Bronchial epithelial cell (primary cell): ENCODE data around the gene CREBBP. TPM values are rescaled to one million over a fixed set of nuclear protein-coding genes. Genes with fewer than 3 reads are reported as not detected.
"Not testable (repeated sequence)": the region's sequence is repeated elsewhere in the genome, so short reads cannot be mapped to it uniquely, and the experiment has no call there.

Experiments
- DNase-seq: peaks from one replicate; pipeline ENCODE4 v3.0.0-alpha.2; 2010; ENCODE audit warnings: low read depth
- FAIRE-seq: peaks from 2 replicates; lab custom pipeline; 2011; peaks lifted over from hg19 to GRCh38; lab: Jason Lieb, UNC
- H3K27me3 ChIP-seq: 2 replicates; pipeline ENCODE4 v1.5.1; 2011; ENCODE audit warnings: low read length; ENCODE audit not compliant: control insufficient read depth, insufficient read depth
- H3K36me3 ChIP-seq: 2 replicates; pipeline ENCODE4 v1.5.1; 2011; ENCODE audit warnings: low read length; ENCODE audit not compliant: control insufficient read depth, insufficient read depth
- H3K4me3 ChIP-seq: 2 replicates; pipeline ENCODE4 v1.5.1; 2011; ENCODE audit warnings: mild to moderate bottlenecking, low read depth, low read length, control low read depth
- CTCF ChIP-seq: IDR thresholded peaks from 2 replicates; pipeline ENCODE4 v1.5.1; 2011; ENCODE audit warnings: mild to moderate bottlenecking, moderate library complexity, low read length, control low read depth, inconsistent platforms; ENCODE audit not compliant: insufficient read depth, severe bottlenecking
- total RNA-seq: library from RNA; depleted of rRNA; stranded (reverse); fragments of >200 nt; gene quantifications from 2 replicates; pipeline ENCODE4 v1.2.1, GENCODE V29; 2014

Gene CREBBP
- total RNA-seq, 1 donor from 2014 or later, result 7.4 TPM

- Histone ChIP-seq H3K27me3 (no peaks in the 10 kb centered on the region), H3K36me3 (no peaks in the 10 kb centered on the region), H3K4me3 (no peak overlapping the region)
- DNase-seq, result no peak
- TF ChIP-seq CTCF, result no peak
- no peak for FAIRE-seq
Measured at GRCh38 chr16:3715430-3715829, 165.1 kb downstream of the CREBBP start.

- not testable (repeated sequence) for H3K4me3 ChIP-seq, DNase-seq, FAIRE-seq, H3K36me3 ChIP-seq, H3K27me3 ChIP-seq
Measured at GRCh38 chr16:3714378-3714777, 166.1 kb downstream of the CREBBP start.

- no peak for FAIRE-seq
- peaks cover 5% of the 10 kb centered on the region for H3K36me3 ChIP-seq
Measured at GRCh38 chr16:3713587-3714242, 166.8 kb downstream of the CREBBP start.

GRCh38 chr16:3712861-3713372, 167.6 kb downstream of the CREBBP start:
- Histone ChIP-seq H3K27me3 (no peaks in the 10 kb centered on the region), H3K36me3 (peaks cover 5% of the 10 kb centered on the region), H3K4me3 (no peak overlapping the region)
- no peak for TF ChIP-seq CTCF
- FAIRE-seq, result no peak
- DNase-seq, result peak; percentile 31

More at GRCh38 chr16:3713587-3714242, 166.8 kb downstream of the CREBBP start:
- no peak for TF ChIP-seq CTCF
- H3K27me3 ChIP-seq, result no peaks in the 10 kb centered on the region
- H3K4me3 ChIP-seq, result no peak overlapping the region
- DNase-seq, result no peak

- no peak for TF ChIP-seq CTCF
- H3K36me3 ChIP-seq, result peaks cover 7% of the 10 kb centered on the region
- DNase-seq, result no peak
- no peak overlapping the region for H3K4me3 ChIP-seq
- no peak for FAIRE-seq
- H3K27me3 ChIP-seq, result no peaks in the 10 kb centered on the region
Measured at GRCh38 chr16:3706253-3707012, 174.1 kb downstream of the CREBBP start.

GRCh38 chr16:3702082-3702481, 178.4 kb downstream of the CREBBP start:
- FAIRE-seq, result no peak

More at GRCh38 chr16:3702082-3702481, 178.4 kb downstream of the CREBBP start:
- no peaks in the 10 kb centered on the region for H3K27me3 ChIP-seq
- H3K4me3 ChIP-seq, result no peak overlapping the region
- no peak for TF ChIP-seq CTCF
- peaks cover 2% of the 10 kb centered on the region for H3K36me3 ChIP-seq
- DNase-seq, result no peak
